ENCODE results near the gene TRIP6.

TRIP6 gene

DNA sequence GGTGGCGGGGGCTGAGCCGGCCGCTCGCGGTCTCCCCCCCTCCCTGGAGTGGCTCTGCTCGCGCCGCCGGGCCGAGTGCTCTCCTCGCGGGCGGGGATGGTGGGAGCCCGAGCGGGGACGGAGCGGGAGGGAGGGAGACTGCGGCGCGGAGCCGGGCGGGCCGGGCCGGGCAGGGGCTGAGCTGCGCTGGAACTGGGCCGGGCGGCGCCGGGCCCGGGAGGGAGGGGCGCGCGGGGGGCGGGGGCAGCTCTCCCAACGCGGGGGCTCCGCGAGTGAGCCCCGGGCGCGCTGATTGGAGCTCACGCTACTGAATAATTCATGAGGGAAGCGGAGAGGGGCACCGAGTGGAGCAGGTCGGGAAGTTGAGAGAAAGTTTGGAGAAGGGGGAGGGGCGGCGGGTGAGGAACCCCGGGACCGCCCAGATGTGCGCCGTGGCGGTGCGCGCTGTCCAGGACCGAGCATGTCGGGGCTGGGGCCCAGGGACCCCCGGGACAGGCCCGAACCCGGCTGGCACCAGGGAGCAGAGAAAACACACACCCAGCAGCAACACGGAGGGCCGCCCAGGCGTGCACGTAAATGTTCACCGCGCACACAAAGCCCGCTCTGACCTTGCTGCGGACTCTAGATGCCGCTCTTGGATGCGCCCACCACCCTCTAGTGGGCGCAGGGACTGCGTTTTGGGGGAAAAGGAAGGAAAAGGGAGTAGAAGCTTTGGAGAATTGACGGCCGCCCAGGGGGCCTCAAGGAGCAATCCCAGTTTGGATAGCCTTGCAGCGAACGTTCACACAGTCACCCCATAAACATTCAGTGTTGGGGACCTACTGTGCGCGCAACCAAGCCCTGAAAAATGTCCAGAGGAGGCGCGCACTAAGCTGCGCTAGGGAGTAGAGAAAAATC, 39.6 kb upstream of the TRIP6 start, which contains the start of gene EPHB4:
EPHB4 (minus strand) TSS at position 194 of the 897 bp plus-strand sequence. CDS start 493 bp downstream, outside the sequence.
- H3K4me1 ChIP-seq, result peaks cover 6% of the 10 kb centered on the region; the same call in 1 of the 2 replicates
- H3K27me3 ChIP-seq (ENCODE audit: low read depth), result no peaks in the 10 kb centered on the region
- H3K36me3 ChIP-seq (replicated peaks), result peaks cover 15% of the 10 kb centered on the region
- DNase-seq (ENCODE audit: low spot score in 2 of 2), result peak; percentile 92 to 95
- H3K9me3 ChIP-seq, result no peaks in the 10 kb centered on the region
- peak within 1 kb of the TSS; percentile 76 for H3K4me3 ChIP-seq
- in situ Hi-C loops (cut with MboI; ENCODE audit: low sequenced_read_pairs), result no loop called here

DNA sequence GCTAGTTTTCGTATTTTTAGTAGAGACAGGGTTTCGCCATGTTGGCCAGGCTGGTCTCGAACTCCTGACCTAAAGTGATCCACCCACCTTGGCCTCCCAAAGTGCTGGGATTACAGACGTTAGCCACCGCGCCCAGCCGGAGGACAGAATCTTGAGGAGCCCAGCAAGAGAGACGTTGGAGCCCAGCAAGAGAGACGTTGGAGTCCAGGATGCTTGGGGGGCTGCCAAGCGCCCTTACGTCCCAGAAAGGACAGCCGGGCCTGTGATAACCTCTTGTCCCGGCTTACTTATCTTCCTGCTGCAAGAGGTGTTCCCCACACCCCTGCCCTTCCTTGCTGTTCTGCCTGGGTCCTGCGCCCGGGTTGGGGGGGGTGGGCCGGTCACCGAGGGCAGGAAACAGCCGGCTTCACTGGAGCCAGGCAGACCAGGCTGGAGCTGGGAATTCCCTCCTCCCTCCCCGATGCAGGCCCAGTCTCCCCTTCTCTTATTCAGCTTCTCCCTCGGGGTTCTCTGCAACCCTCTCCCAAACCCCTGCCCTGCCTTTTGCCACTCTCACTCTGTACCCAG, 38.0 kb upstream of the TRIP6 start:
- Histone ChIP-seq H3K36me3 (replicated peaks) (no peaks in the 10 kb centered on the region), H3K9me3 (no peaks in the 10 kb centered on the region), H3K4me1 (peaks cover 6% of the 10 kb centered on the region; the same call in 1 of the 2 replicates), H3K4me3 (no peak overlapping the region), H3K27me3 (ENCODE audit: low read depth) (no peaks in the 10 kb centered on the region)
- DNase-seq (ENCODE audit: low spot score in 2 of 2), result no peak
- in situ Hi-C loops (cut with MboI; ENCODE audit: low sequenced_read_pairs), result no loop called here

DNA sequence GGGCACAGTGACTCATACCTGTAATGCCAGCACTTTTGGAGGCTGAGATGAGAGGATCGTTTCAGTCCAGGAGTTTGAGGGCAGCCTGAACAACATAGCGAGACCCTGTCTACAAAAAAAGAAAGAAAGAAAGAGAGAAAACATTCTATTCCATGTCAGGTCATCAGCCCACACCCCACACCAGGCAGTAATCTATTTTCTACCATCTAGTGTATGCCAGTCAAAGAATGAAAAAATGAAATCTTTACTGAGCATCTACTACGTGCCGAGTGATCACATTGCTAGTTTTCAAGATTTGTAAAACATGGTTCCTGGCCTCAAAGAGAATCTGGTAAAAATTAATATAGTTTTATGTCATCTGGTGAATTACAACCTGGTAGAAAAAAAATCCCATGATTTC, 36.8 kb upstream of the TRIP6 start:
- H3K4me1 ChIP-seq, result peaks cover 3% of the 10 kb centered on the region; the same call in 1 of the 2 replicates
- in situ Hi-C loops (cut with MboI; ENCODE audit: low sequenced_read_pairs), result no loop called here
- H3K36me3 ChIP-seq (replicated peaks), result no peaks in the 10 kb centered on the region

DNA sequence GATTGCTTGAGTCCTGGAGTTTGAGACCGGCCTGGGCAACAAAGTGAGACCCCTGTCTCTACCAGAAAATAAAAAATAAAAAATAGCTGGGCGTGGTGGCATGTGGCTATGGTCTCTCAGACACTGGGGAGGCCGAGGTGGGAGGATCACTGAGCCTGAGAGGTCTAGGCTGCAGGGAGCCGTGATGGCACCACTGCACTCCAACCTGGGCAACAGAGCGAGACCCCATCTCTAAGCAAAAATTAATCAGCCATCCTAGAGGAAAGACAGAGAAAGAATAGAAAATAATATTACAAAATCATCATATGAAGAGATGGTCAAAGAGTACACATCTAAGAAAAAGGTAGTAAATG, 34.9 kb upstream of the TRIP6 start:
- H3K9me3 ChIP-seq, result no peaks in the 10 kb centered on the region
- H3K27me3 ChIP-seq (ENCODE audit: low read depth), result no peaks in the 10 kb centered on the region
- H3K36me3 ChIP-seq (replicated peaks), result no peaks in the 10 kb centered on the region
- H3K4me1 ChIP-seq, result peaks cover 7% of the 10 kb centered on the region
- DNase-seq (ENCODE audit: low spot score in 2 of 2), result no peak
- in situ Hi-C loops (cut with MboI; ENCODE audit: low sequenced_read_pairs), result no loop called here
- no peak overlapping the region for H3K4me3 ChIP-seq

More for the DNA sequence above, 36.8 kb upstream of the TRIP6 start:
- H3K4me3 ChIP-seq, result no peak overlapping the region
- H3K27me3 ChIP-seq (ENCODE audit: low read depth), result no peaks in the 10 kb centered on the region
- no peak for DNase-seq (ENCODE audit: low spot score in 2 of 2)
- H3K9me3 ChIP-seq, result no peaks in the 10 kb centered on the region

DNA sequence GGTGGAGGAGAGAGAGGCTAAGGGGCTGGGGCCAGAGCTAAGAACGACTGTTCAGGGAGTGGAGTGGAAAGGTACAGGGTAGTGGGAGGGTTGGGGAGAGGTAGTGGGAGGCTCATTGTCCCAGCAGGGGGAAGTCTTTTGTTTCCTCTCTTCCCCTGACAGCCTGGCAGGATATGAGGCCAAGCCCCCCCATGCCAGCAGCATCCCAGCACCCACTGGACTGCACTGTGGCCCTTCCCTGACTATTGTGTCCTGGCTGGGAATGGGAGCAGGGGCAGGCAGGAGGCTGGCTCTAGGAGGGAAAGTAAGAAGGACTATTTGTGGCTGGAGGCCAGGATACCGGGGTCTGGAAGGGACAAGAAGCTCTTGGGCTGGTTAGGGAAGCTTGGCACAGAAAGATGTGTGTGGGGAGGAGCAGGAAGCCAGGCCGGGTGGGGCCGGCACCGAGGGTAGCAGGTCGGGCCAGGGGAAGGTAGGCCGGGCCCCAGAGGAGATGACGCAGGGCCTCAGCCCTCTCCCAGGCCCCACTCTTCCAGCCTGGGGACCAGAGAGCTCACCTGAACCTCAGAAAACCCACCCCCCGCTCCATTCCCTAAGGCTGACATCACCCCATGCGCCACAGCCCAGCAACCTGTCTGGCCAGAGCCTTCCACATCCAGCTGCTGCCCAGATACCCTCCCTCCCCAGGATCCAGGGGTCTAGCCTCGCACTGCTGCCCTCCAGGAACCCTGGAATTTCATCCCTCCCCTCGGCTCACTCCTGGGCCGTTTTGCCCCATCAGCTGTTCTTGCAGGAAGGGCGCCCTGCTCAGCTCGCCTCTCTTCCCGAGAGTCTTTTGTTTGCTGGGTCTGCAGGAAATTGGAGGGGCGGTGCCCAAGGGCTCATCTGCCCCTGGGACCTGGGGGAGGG, 31.0 kb upstream of the TRIP6 start:
- in situ Hi-C loops (cut with MboI; ENCODE audit: low sequenced_read_pairs), result no loop called here
- peaks cover 7% of the 10 kb centered on the region for H3K4me1 ChIP-seq
- H3K27me3 ChIP-seq (ENCODE audit: low read depth), result no peaks in the 10 kb centered on the region
- no peaks in the 10 kb centered on the region for H3K36me3 ChIP-seq (replicated peaks)
- DNase-seq (ENCODE audit: low spot score in 2 of 2), result peak; percentile 22 to 76
- H3K4me3 ChIP-seq, result no peak overlapping the region
- H3K9me3 ChIP-seq, result no peaks in the 10 kb centered on the region

DNA sequence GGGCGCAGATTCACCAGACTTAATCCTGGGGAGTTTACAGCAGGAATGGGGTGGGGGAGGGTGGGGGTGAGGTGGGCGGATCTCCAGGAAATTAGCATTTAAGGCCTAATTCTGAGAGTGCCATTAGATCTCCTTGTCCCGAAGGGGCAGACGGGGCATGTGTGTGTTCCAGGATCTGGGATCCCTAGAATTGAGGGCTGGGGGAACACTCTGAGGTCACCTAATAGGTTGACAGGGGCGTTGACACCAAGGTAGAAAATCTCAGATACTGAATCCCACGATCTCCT, 30.4 kb upstream of the TRIP6 start:
- H3K27me3 ChIP-seq (ENCODE audit: low read depth), result no peaks in the 10 kb centered on the region
- H3K4me1 ChIP-seq, result peaks cover 7% of the 10 kb centered on the region
- H3K9me3 ChIP-seq, result no peaks in the 10 kb centered on the region
- no peaks in the 10 kb centered on the region for H3K36me3 ChIP-seq (replicated peaks)
- no peak overlapping the region for H3K4me3 ChIP-seq
- no peak for DNase-seq (ENCODE audit: low spot score in 2 of 2)
- in situ Hi-C loops (cut with MboI; ENCODE audit: low sequenced_read_pairs), result no loop called here

DNA sequence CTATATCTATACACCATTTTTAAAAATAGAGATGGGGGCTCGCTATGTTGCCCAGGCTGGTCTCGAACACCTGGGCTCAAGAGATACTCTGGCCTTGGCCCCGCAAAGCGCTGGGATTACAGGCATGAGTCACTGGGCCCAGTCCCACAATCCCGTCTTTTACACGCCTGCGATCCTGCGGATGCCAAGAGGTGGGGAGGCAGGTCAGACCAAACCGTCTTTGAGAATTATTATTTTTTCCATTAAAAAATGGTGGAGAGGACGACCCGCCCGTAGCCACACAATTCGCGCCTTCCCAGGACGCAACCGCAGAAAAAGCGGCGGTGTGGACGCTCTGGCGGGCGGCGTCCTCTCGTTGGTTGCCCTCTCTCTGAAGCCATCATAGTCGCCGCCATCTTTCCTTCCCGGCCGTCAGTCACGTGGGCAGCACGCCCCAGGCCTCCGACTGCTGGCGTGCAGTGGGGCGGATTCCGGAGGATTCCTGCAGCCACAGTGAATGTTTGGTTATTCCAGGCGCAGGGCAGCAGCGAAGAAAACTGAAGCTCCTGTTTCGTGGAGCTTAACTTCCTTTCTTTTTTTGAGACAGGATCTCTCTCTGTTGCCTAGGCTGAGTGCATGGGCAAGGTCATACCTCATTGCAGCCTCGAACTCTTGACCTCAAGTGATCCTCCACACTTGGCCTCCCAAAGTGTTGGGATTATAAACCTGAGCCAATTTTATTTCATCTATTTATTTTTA, 29.9 kb upstream of the TRIP6 start:
- H3K4me3 ChIP-seq, result no peak overlapping the region
- no peaks in the 10 kb centered on the region for H3K27me3 ChIP-seq (ENCODE audit: low read depth)
- in situ Hi-C loops (cut with MboI; ENCODE audit: low sequenced_read_pairs), result no loop called here
- peaks cover 7% of the 10 kb centered on the region for H3K4me1 ChIP-seq
- no peaks in the 10 kb centered on the region for H3K36me3 ChIP-seq (replicated peaks)
- H3K9me3 ChIP-seq, result no peaks in the 10 kb centered on the region
- DNase-seq (ENCODE audit: low spot score in 2 of 2), result no peak

DNA sequence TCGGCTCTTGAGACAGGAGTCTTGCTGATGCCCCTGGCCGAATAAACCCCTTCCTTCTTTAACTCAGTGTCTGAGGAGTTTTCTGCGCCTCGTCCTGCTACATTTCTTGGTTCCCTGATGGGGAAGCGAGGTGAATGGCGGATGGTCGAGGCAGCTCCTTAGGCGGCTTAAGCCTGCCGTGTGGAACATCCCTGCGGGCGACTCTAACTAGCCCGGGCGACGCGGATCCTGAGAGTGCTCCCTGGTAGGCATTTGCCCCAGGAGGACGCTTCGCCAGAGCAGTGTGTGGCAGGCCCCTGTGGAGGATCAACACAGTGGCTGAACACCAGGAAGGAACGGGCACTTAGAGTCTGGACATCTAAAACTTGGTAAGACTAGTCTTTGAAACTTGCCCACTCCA, 27.8 kb upstream of the TRIP6 start:
- H3K9me3 ChIP-seq, result no peaks in the 10 kb centered on the region
- H3K27me3 ChIP-seq (ENCODE audit: low read depth), result no peaks in the 10 kb centered on the region
- no peak overlapping the region for H3K4me3 ChIP-seq
- no peak for DNase-seq (ENCODE audit: low spot score in 2 of 2)
- in situ Hi-C loops (cut with MboI; ENCODE audit: low sequenced_read_pairs), result no loop called here
- peaks cover 7% of the 10 kb centered on the region for H3K4me1 ChIP-seq
- no peaks in the 10 kb centered on the region for H3K36me3 ChIP-seq (replicated peaks)

DNA sequence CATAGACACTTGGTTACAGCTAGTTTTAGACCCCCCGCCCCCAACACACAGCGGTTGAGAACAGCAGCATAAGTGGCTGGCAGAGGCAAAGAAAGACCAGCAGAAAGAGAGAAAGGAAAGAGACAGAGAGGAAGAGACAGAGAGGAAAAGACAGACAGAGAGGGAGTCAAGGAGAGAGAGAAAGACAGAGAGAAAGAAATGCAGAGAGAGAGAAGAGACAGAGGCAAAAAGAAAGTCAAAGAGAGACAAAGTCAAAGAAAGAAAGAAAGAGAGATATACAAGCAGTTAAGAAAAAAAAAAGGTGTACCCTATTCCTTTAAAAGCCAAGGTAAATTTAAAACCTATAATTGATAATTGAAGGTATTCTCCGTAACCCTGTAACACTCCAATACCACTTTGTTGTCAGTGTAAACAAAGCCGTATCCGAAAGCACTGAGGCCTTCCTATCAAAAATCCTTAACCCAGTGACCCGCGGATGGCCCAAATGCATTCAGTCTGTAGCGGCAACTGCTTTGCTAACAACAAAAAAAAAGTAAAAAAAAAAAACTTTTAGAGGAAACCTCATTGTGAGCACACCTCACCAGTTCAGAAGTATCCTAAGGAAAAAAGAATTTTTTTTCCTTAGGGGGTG, 26.6 kb upstream of the TRIP6 start:
- Histone ChIP-seq H3K4me3 (no peak overlapping the region), H3K27me3 (ENCODE audit: low read depth) (no peaks in the 10 kb centered on the region), H3K36me3 (replicated peaks) (no peaks in the 10 kb centered on the region), H3K9me3 (no peaks in the 10 kb centered on the region), H3K4me1 (peaks cover 7% of the 10 kb centered on the region)
- in situ Hi-C loops (cut with MboI; ENCODE audit: low sequenced_read_pairs), result no loop called here
- DNase-seq (ENCODE audit: low spot score in 2 of 2), result no peak

DNA sequence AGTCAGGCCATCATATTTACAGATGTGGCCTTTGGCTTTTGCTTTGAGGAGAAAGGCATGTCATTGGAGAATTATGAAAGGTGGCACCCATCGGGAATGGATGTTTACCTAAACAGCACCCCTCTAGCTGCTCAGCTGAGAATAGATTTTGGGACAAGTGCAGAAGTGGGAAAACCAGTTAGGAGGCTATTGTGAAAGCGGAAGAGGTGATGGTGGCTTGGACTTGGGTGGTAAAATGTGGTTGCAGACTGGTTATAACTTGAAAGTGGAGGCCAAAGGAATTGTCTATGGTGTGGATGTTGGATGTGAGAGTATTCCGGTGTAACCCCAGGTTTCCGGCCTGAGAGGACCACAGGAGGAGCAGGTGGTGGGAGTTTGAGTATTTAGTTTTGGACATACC, 19.8 kb upstream of the TRIP6 start:
- Histone ChIP-seq H3K36me3 (replicated peaks) (no peaks in the 10 kb centered on the region), H3K9me3 (no peaks in the 10 kb centered on the region), H3K4me3 (no peak overlapping the region), H3K27me3 (ENCODE audit: low read depth) (no peaks in the 10 kb centered on the region), H3K4me1 (peaks cover 3% of the 10 kb centered on the region; the same call in 1 of the 2 replicates)
- in situ Hi-C loops (cut with MboI; ENCODE audit: low sequenced_read_pairs), result no loop called here
- no peak for DNase-seq (ENCODE audit: low spot score in 2 of 2)

DNA sequence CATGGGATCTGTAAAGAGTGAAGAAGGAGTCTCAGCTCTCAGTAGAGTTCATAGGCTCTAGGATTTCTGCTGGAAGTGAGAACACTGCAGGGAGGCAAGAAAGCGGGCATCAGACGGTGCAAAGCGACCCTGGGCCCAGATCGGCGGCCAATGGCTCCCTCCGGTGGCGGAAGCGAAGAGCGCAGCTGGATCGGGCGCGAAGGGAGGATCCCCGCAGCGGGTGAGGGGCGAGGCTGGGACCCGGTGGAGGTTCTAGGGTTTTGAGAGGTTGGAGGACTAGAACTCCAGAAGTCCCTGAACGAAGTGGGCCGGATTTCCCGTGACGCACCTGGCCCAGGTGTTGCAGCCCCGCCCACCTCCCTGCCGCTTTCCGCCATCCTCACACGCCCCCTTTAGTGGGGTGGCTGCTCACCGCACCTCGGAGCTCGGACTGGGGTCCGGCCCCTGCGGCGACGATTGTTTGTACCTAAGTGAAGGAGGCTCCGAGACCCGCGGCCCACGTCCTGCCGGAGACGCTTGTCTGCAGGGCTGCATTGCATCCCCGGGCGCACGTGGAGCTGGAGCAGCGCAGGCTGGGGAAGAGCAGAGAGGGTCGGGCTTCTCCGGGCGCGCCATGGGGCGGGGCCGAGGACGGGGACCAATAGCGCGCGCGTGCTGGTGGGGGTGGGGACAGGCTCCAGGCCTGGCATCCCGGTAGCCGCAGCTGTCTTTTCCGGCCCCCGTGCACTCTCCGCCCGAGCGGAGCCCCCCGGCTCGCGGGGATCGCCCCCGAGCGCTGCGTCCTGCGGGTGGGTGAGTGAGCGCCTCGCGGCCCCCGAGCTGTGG, 14.9 kb upstream of the TRIP6 start, which contains the start of gene SLC12A9:
SLC12A9 (plus strand) TSS at position 666 of the 825 bp plus-strand sequence. CDS start 1,485 bp downstream, outside the sequence.
- Histone ChIP-seq H3K36me3 (replicated peaks) (no peaks in the 10 kb centered on the region), H3K27me3 (ENCODE audit: low read depth) (no peaks in the 10 kb centered on the region), H3K4me3 (peak within 1 kb of the TSS; percentile 74), H3K4me1 (peaks cover 3% of the 10 kb centered on the region), H3K9me3 (no peaks in the 10 kb centered on the region)
- DNase-seq (ENCODE audit: low spot score in 2 of 2), result peak; percentile 86 to 94
- in situ Hi-C loops (cut with MboI; ENCODE audit: low sequenced_read_pairs), result loop anchor here (5.0 to 10.0 kb wide), 2 partner anchors 145 to 377 kb away; partner anchors contain the start of genes POP7 and TSC22D4
